ENCODE results near the gene ASF1B. TPM values are rescaled to one million over a fixed set of nuclear protein-coding genes. Genes with fewer than 3 reads are reported as not detected.
"Not testable (repeated sequence)": the region's sequence is repeated elsewhere in the genome, so short reads cannot be mapped to it uniquely, and the experiment has no call there.

ASF1B gene
- polyA plus RNA-seq, 3 donors, result 17.0 to 22.4 (median 20.3) TPM

DNA sequence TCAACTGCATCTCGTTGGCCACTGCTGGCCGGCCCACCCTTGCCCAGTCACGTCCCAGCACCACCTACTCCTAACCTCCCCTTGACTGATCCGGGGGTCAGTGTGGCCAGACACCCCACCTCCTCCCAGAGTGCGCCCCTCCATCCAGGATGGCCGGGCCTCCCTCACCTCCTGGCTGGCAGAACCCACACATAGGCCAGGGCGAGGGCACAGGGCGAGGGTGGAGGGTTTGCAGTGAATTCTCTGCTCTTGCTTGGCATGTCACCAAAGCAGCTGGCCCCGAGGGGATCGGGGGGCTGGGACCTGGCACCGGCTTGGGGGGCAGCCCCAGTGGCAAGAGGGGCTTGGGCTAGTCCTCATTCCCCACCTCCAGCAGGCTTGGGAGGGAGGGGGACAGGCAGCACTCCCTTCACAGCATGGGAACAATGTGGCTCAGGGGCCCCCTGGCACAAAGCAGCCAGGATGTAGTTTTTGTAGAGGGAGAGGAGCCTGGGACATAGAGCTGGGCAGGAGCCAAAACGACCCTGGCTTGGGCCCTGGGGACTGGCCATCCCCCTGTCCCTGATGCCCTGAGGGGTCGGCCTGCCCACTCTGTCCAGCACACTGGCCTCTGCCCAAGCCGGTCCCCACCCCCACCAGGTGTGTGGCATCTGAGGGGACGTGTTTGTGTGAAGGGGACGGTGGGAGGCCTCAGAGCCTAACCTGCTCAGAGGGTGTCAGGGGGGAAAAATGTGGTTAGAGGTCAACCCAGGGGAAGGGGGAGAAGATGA is 28.5 kb upstream of the ASF1B start:
- no peak for DNase-seq

DNA sequence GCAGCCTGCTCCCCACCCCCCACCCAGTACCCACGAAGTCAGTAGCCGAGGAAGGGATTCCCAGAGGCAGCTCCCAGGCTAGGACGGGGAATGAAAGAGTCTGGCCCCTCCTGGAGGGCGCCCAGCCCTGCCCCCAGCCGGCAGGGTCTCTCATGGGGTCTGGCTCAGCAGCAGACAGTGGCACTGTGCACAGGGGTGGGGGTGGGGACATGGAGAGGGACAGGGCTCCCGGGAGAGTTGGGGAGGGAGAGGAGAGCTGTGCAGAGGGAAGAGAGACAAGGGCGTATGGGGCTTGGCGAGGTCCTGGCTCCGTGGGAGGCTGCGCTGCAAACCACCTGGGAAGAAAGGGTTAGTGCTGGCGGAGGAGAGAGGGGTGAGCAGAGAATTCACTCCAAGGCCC is 27.7 kb upstream of the ASF1B start:
- no peak for DNase-seq

GRCh38 chr19:14162871-14163297 is 26.5 kb upstream of the ASF1B start:
- no peak for DNase-seq

DNA sequence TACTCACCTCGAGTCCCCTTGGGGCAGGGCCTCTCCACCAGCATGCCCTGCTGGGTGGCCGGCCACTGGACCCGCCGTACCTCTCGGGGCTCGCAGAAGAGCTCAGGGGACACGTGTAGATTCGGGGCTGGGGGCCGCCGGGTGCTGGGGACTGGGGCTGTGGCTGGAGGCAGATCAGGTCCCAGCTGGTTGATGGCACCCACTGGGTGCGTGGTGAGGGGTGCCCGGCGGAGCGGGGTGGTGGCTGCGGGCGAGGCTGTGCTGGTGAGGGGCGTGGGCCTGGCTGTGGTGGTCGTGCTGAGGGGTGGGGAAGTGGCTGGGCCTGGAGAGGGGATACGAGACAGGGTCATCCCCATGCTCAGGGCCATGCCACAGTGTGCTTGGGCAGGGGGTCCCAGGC is 24.9 kb upstream of the ASF1B start:
- DNase-seq, result no peak

DNA sequence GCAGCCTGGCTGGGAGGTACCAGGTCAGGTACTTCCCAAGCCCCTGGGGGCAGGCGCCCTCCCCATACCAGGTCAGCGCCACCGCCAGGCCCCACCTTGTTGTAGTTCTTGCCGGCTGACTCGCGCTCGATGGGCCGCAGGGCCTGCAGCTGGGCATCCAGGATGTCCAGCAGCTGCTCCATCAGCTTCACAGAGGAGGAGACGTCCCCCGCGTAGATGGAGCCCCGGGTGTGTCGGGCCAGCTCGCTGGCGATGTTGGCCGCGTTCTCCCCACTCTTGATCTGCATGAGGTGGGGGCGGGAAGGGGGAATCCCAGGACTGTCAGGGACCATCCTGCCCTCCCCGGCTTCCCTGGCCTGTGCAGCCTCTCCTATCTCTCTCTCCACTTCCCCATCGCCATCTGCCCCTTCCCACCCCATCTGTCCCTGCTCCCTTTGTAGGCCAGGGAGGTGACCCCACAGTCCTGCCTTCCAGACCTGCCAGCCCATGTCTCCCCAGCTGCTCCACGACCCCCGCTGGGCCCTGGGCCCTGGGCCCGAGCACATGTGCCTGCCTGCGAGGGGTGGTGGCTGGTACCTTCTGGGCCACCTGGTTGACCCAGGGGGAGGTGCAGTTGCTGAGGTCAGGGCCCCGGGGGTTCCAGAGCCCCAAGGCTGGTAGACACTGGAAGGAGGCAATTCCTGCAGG is 23.8 kb upstream of the ASF1B start:
- no peak for DNase-seq

- DNase-seq, result no peak
Observed at GRCh38 chr19:14159059-14159458, 22.7 kb upstream of the ASF1B start.

- no peak for DNase-seq
Observed at GRCh38 chr19:14158276-14159023, 22.1 kb upstream of the ASF1B start.

DNA sequence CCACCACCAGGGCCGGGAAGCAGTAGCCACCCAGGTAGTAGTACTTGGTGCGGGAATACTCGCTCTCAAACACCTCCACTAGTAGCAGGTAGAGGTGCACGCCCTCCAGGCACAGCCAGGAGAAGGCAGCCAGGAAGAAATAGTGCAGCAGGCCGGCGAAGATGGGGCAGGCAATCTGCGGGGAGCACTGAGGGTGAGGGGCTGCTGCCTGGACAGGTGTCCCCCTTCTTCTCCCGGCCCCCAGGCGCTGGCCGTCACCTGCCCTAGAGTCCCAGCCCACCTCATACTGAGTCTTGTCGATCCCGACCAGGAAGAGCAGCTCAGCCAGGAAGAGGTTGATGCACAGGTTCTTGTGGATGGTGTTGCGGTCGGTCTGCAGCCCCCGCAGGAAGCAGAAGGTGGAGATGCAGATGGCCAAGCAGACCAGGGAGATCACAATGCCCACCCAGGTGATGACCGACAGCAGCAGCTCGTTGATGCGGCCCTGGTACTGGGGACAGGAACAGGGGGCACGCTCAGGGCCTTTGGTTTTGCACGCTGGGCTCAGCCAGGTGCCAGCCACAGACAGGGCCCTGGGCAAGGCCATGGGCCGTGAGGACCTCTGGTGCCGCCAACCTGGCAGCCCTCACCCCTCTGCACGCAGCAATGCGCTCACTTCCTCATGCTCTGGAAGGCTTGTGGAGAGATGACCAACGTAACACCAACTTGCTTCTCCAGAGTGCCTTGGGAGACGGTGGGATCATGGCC is 20.8 kb upstream of the ASF1B start:
- DNase-seq, result no peak

DNA sequence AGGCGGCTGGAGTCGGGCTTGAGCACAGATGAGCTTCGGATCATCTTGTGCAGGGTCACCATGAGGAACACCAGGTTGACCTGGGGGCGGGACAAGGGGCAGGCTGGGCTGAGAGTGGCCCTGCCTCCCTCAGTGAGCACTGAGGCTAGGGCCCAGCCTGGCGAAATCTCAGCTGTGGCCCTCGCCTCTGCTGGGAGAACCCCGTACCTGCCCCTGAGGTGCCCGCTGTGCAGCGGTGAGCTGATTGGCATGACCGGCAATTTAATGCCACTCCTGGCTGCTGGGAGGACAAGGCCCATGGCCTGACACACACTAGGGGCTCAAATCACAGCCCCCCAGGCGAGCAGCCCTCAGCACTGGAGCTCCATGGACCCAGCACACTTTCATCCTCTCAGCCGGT is 19.7 kb upstream of the ASF1B start:
- DNase-seq, result no peak

DNA sequence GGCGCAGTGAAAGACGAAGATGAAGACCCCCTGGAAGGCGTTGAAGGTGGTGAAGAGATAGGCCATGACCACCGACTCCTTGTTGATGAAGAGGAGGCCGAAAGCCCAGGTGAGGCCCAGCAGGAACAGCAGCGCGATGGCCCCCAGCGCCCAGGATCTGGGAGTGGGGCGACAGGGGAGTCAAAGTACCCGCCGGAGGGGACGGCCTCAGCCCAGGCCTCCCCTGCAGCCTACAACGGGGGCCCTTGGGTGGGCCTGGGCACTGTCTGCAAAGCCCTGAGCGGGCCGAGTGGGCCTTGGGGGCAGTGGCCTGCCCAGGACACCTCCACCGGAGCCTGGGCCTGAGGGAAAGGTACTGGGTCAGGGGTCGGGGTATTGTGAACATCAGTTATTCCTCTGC is 19.0 kb upstream of the ASF1B start:
- DNase-seq, result no peak

- no peak for DNase-seq
Observed at GRCh38 chr19:14152713-14153112, 16.3 kb upstream of the ASF1B start.

DNA sequence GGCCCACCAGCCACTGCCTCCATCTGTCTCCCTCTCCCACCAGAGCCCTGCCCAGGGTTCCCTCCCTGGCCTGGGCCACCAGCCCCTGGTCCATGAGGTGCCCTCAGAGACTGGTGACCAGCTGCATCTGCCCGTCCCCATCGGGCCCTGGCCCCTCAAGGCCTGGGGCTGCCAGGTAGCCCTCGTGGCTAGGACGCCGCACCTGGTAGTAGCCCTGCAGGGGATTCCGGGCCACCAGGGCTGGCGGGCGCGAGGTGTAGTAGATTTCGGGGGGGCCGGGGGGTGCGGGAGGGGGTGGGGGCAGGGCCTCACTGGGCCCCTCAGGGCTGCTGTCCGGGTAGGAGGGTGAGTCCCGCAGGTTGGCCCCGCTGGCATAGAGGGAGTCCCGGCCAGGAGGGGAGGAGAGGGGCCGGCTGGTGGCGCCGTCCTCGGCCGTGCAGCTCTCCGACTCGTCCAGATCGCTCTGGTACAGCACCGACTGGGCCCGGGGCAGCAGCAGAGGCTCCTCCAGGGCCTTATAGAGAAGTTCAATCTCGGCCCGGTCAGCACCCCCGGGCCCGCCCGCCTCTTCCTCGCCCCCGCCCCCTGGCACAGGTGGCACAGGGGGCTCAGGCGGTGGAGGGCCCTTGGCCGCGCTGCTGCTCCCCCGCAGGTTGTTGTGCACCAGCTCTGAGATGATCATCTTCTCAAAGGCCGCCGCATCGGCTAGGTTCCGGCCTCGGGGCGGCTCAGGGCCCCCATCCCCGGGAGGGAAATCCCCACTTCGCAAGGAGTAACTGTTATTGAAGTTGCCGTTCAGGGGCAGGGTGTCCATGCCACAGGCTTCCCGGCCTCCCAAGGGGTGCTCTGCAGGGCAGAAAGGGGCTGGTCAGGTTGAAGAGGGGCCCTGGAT is 14.6 kb upstream of the ASF1B start:
- no peak for DNase-seq

DNA sequence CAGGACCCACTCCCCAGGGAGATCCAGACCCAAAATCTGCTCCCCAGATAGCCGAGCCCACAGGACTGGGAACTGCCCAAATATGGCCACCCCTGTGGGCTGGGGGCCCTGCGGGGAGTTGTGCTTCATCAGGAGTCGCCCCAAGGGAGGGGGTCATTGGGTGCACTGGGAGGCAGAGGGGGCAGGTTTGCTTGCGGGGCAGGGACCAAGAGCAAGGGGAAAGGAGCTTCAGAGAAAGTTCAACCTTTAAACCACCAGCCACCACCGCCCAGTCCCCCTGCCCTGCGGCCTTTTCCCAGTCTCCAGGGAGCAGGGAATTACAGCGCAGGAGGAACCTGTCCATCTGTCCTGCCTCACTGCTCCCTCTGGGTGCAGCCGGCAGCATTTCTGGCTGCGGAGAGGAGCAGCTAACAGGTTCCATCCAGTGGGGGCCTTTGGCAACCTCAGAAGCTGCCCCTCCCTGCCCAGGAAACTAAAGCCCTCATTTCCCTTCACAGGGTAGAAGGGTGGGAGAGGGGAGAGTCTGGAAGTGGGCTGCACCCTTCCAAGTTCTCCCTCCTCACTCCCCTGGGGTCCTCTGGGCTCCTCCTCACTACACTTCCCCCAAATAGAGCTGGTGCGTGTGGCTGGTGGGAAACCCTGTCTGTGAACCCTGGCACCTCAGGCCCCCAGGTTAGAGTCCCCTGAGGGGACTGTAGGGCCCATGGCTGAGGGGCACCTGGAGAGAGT is 13.8 kb upstream of the ASF1B start:
- no peak for DNase-seq

GRCh38 chr19:14149509-14149994 is 13.2 kb upstream of the ASF1B start:
- no peak for DNase-seq

- no peak for DNase-seq
Observed at GRCh38 chr19:14148751-14149410, 12.5 kb upstream of the ASF1B start.

- DNase-seq, result peak; percentile 77
Observed at GRCh38 chr19:14147797-14148605, 11.6 kb upstream of the ASF1B start.

DNA sequence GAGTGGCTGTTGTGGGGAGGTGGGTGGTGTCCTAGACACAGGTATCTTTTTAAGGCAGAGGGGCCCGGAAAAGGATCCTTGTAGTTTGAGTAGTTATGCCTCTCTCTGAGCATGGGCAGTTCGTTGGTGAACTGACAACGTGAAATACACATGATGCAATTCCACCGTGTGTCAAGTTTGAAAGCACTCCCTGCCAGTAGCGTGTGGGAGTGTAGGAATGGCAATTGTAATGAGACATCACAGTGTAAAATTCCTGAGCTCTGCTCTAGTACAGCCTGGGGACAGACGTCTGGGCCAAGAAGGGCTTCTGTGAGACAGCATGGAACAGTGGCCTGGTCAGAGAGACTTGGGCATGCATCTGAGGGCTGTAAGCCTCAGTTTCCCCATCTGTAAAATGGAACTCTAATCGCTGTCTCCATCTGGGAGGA is 10.4 kb upstream of the ASF1B start:
- DNase-seq, result no peak

- DNase-seq, result not testable (repeated sequence)
Observed at GRCh38 chr19:14146169-14146568, 9.8 kb upstream of the ASF1B start.

GRCh38 chr19:14145381-14145780 is 9.0 kb upstream of the ASF1B start:
- no peak for DNase-seq
